ENCODE data around the gene NKX2-3.

The NKX2-3 gene

GRCh38 chr10:99540306-99540656 lies 7.5 kb downstream of the NKX2-3 start:
- DNase-seq, result no peak

- DNase-seq, result no peak
These were observed 8.2 kb downstream of the NKX2-3 start for GRCh38 chr10:99540657-99541531.

- no peak for DNase-seq
These were observed 11.6 kb downstream of the NKX2-3 start for GRCh38 chr10:99544322-99544721.

- DNase-seq, result no peak
These were observed 15.3 kb downstream of the NKX2-3 start for GRCh38 chr10:99548041-99548530.

- DNase-seq, result peak; percentile 72
These were observed 18.4 kb downstream of the NKX2-3 start for GRCh38 chr10:99551158-99551557.

GRCh38 chr10:99551616-99552015 lies 18.9 kb downstream of the NKX2-3 start:
- no peak for DNase-seq

GRCh38 chr10:99555371-99555770 lies 22.6 kb downstream of the NKX2-3 start:
- DNase-seq, result no peak

- DNase-seq, result no peak
These were observed 23.2 kb downstream of the NKX2-3 start for GRCh38 chr10:99555825-99556523.

GRCh38 chr10:99557044-99557443 lies 24.3 kb downstream of the NKX2-3 start:
- no peak for DNase-seq

GRCh38 chr10:99558708-99559107 lies 26.0 kb downstream of the NKX2-3 start:
- no peak for DNase-seq

- DNase-seq, result peak; percentile 34
These were observed 27.8 kb downstream of the NKX2-3 start for GRCh38 chr10:99560277-99561126.

GRCh38 chr10:99562631-99563030 lies 29.9 kb downstream of the NKX2-3 start:
- DNase-seq, result no peak

GRCh38 chr10:99564361-99564760 lies 31.6 kb downstream of the NKX2-3 start:
- DNase-seq, result no peak

- no peak for DNase-seq
These were observed 32.4 kb downstream of the NKX2-3 start for GRCh38 chr10:99565166-99565565.

GRCh38 chr10:99569253-99569939 lies 36.7 kb downstream of the NKX2-3 start:
- no peak for DNase-seq

GRCh38 chr10:99569961-99570360 lies 37.2 kb downstream of the NKX2-3 start:
- DNase-seq, result no peak

GRCh38 chr10:99571816-99572215 lies 39.1 kb downstream of the NKX2-3 start:
- no peak for DNase-seq

GRCh38 chr10:99573790-99574189 lies 41.0 kb downstream of the NKX2-3 start:
- DNase-seq, result no peak

- no peak for DNase-seq
These were observed 47.2 kb downstream of the NKX2-3 start for GRCh38 chr10:99579971-99580370.

- DNase-seq, result no peak
These were observed 49.6 kb downstream of the NKX2-3 start for GRCh38 chr10:99582255-99582770.

GRCh38 chr10:99583687-99584086 lies 50.9 kb downstream of the NKX2-3 start:
- no peak for DNase-seq
